K562 (cell line): ENCODE measurements around the gene PDE8A.

Experiments used
- HNRNPLL ChIP-seq: fragments of 200-400 bp; formaldehyde crosslinking; IDR thresholded peaks from 2 replicates; pipeline ENCODE4 v1.6.1; 2017; ENCODE audit warnings: low read length, low read depth, mild to moderate bottlenecking; ENCODE audit not compliant: poor library complexity, severe bottlenecking
- MYC ChIP-seq, 2 experiments: fragments of 250-450 bp in 1 of 2; sonication (Bioruptor Pico) in 1 of 2; IDR thresholded peaks; 2 replicates each; pipeline versions ENCODE4 v1.5.1 to v1.6.1; 2012 to 2021; ENCODE audit warnings: low read depth in 2 of 2, borderline replicate concordance in 1 of 2, improper control_type of control experiment in 1 of 2, low read length in 1 of 2, mild to moderate bottlenecking in 1 of 2, moderate library complexity in 1 of 2
- POLR2A ChIP-seq: fragments of 450-650 bp; conservative IDR thresholded peaks from 2 replicates; pipeline ENCODE4 v1.6.1; 2016
- RBM39 ChIP-seq: fragments of 200-400 bp; formaldehyde crosslinking; optimal IDR thresholded peaks from 2 replicates; pipeline ENCODE3; 2018; ENCODE audit warnings: low read depth, low read length
- ZNF444 ChIP-seq: fragments of 250-450 bp; sonication (Bioruptor Pico); IDR thresholded peaks from 2 replicates; pipeline ENCODE4 v1.4.0; 2020; ENCODE audit warnings: mild to moderate bottlenecking, moderate library complexity
- TF ChIP-seq, protein P1 (sequence below): fragments of 250-450 bp; sonication (Bioruptor Pico); IDR thresholded peaks from 2 replicates; pipeline ENCODE4 v1.4.0; 2020; ENCODE audit warnings: borderline replicate concordance
- TF ChIP-seq, protein P2 (sequence below), 3 experiments: IDR thresholded peaks in 2 of 3; conservative IDR thresholded peaks in 1 of 3; 2 replicates each; pipeline ENCODE4 v1.5.1; 2011 to 2012; ENCODE audit warnings: low read length in 3 of 3, mild to moderate bottlenecking in 3 of 3, control low read depth in 2 of 3, improper control_type of control experiment in 1 of 3, inconsistent platforms in 1 of 3, low read depth in 1 of 3, mixed read lengths in 1 of 3, moderate library complexity in 1 of 3; ENCODE audit not compliant: insufficient read depth in 2 of 3

DNA sequence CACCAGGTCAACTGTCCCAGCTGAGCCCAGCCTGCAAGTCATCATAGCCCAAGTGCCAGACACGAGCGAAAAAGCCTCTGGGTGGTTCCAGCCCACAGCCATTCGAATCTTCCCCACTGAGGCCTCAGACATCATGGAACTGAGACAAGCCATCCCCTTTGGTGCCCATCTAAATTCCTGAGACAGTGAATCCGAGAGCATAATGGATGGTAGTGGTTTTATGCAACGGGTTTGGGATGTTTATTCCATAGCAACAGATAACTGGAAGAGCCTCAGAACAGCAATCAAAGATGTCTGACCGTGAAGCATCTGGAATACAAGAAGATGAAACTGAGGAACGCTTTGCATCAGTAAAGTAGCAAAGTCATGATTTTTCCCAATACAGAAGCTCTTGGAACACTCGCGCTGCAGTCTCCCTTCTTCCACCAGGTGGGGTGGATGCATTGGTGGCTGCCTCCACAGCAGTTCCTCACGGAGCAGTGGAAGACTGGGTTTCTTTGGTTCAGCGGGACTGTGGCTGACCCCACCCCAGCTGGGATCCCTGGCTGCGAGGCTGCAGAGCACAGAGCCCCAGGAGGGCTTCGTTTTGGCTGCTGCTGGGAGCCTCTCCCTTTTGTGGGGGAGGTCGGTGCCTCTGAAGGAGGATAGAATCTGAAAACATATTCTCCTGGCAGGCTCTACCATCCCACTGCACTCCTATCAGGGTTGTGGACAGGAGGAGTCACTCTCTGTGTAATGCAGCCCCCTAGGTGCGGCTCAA is 26.4 kb upstream of the PDE8A start:
- TF ChIP-seq ZNF444 (CRISPR knock-in tag) (no peak), HNRNPLL (no peak), POLR2A (no peak), RBM39 (no peak), MYC (IDR thresholded peaks at IDR 0.05; ENCODE audit: low read depth, low read length) (no peak; the same call in 1 of the 2 replicates), MYC (CRISPR knock-in tag; IDR thresholded peaks at IDR 0.05; ENCODE audit: borderline replicate concordance, low read depth) (no peak)
- TF ChIP-seq, protein P1, sequence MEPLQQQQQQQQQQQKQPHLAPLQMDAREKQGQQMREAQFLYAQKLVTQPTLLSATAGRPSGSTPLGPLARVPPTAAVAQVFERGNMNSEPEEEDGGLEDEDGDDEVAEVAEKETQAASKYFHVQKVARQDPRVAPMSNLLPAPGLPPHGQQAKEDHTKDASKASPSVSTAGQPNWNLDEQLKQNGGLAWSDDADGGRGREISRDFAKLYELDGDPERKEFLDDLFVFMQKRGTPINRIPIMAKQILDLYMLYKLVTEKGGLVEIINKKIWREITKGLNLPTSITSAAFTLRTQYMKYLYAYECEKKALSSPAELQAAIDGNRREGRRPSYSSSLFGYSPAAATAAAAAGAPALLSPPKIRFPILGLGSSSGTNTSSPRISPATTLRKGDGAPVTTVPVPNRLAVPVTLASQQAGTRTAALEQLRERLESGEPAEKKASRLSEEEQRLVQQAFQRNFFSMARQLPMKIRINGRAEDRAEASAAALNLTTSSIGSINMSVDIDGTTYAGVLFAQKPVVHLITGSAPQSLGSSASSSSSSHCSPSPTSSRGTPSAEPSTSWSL (CRISPR knock-in tag) = no peak
- TF ChIP-seq, protein P2, sequence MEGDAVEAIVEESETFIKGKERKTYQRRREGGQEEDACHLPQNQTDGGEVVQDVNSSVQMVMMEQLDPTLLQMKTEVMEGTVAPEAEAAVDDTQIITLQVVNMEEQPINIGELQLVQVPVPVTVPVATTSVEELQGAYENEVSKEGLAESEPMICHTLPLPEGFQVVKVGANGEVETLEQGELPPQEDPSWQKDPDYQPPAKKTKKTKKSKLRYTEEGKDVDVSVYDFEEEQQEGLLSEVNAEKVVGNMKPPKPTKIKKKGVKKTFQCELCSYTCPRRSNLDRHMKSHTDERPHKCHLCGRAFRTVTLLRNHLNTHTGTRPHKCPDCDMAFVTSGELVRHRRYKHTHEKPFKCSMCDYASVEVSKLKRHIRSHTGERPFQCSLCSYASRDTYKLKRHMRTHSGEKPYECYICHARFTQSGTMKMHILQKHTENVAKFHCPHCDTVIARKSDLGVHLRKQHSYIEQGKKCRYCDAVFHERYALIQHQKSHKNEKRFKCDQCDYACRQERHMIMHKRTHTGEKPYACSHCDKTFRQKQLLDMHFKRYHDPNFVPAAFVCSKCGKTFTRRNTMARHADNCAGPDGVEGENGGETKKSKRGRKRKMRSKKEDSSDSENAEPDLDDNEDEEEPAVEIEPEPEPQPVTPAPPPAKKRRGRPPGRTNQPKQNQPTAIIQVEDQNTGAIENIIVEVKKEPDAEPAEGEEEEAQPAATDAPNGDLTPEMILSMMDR (IDR thresholded peaks at IDR 0.05 in 2 of 3, conservative IDR thresholded peaks at IDR 0.05 in 1 of 3; ENCODE audit: insufficient read depth in 2 of 3, low read depth in 1 of 3, low read length in 3 of 3) = peak; percentile 85 to 92 (median 90)
